Activated CD8-positive, alpha-beta memory T cell treated with anti-CD3 and anti-CD28 coated beads, Interleukin-2, amount 50 U/mL, for 4 hours (primary cell): ENCODE results near the gene LMCD1.

ENCODE experiments used
- DNase-seq: peaks from one replicate; pipeline ENCODE4 v3.0.0-alpha.2; 2020

The LMCD1 gene

DNA sequence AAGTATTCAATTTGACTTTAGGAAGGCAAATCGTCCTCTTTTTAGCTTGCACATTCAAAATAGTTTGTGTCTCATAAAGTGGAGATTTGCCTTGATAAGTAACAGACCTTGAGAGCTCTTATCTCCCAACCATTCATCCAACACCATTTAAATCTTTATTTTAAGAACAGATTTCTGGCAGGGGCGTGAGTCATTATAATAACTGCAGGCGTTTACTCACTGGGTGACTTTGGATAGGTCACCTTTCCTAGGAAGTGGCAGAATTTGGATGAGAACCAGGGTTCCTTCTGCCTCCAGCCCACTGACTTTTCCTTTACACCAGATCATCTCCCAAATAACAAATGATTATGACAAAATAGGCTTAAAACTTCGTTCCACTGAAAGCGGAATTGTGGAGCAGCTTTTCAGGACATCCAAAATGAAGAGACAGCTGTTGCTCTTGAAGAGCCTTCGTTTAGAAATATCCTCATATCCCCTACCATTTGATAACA lies 5.0 kb downstream of the LMCD1 start:
- DNase-seq: no peak

DNA sequence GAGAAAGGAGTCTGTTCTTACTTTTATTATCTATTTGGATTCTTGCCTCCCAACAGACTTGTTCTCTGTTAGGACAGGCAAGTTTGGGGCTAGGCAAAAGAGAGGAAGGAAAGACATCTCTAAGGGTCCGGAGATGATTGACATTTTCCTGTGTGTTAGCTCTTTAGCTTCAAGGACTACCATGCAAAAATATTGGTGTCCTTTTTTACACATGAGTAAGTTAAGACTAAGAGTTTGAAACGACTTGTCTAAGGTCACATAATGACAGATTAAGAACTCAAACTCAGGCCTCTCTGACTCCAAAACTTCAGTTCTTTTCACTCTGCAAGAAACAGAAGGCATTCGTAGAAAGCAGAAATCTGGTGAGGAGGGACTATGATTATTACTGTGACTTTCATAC lies 5.9 kb downstream of the LMCD1 start:
- no peak for DNase-seq

DNA sequence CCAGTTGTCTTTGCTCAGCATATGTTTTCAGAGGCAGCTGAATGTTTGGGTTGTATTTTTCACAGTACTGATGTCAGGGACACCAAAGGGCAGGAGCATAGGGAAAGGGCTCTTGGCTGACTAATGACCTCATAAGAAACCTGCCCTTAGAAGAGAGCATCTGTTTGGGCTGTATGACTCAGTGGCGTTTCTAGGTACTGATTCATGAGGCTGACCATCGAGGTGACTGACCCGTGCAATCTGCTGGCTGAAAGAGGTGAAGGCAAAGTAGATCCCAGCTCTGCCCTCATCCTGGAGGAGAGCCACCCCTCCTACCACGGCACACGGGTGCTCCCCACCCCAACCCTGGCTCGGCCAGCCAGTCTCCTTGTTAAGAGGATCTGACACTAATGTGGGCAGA lies 8.3 kb downstream of the LMCD1 start:
- DNase-seq: no peak

DNA sequence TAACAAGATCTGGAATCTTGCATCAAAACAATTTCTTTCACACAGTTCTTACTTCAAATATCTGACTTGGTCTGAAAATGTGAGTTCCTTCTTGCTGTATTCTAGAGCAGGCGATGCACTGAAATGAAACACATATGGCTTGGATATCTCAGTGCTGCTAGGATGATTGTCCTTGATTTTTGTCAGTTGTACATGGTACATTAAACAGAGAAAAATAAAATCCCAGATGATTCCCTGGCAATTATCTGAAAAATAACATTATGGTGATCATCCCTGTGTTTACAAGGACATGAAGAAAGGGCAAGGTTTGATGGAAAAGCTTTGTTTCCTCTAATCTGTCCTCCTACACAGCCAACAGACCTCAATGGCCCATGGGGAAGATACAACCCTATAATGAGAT lies 10.6 kb downstream of the LMCD1 start:
- DNase-seq: no peak

DNA sequence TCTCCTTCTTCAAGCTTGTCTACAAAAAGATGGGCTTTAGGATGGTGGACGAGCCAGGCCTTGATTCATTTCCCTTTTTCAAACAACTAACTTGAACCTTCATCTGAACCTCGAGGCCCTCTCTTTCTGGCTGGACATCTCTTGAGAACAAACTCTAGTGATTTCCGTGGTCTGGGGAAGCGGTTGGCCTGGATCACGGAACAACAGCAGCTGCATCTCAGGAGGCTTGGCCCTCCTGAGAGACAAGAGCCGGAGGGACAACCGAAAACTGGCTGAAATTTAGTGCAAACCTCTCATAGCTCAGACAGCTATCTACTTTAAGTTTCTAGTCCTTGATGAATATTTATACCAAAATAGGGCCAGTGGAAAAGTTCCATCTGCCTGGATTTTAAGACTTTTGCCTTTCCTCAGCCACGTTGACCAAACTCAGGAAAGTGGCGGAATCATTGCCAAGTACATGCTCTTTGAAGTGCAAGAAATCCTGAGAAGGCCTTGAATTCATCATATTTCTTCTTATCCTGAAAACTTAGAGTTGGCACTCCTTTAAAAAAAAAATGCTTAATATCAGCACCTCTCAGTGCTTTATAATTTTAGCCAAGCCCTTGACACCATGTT lies 14.5 kb downstream of the LMCD1 start:
- DNase-seq: no peak

DNA sequence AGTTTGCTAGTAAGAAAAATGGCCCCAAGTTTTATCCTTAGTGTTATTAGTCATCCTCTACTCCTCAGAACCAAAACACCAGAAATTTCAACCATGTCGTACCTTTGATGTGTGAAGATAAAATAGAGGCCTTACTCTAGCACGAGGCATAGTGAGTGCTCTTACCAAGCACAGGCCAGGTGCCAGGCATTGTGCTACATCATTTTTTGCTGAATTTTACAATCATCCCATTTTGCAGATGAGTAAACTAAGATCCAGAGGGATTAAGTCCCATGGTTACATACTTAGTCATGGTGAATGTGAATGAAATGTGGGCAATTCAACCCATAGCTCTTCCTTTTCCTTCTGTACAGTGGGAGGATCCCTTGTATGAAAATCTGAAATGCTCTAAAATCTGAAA lies 15.2 kb downstream of the LMCD1 start:
- DNase-seq: no peak

DNA sequence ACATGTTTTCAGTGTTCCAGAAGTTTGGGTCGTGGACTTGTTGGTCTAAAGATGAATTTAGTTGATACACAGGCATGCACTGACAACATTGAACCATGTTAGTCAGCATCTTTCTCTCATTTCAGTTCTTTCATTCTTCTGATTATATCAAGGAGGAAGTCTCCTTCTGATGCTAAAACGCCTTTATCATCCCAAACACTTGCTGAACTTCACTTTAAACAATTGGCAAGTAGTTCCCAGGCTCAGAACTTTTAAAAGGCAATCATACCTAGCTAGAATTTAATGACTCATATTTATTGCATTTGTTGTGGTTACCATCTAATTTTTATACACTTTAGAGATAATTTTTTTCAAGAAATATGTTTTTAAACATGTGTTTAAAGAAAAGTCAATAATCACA lies 15.9 kb downstream of the LMCD1 start:
- DNase-seq: no peak

DNA sequence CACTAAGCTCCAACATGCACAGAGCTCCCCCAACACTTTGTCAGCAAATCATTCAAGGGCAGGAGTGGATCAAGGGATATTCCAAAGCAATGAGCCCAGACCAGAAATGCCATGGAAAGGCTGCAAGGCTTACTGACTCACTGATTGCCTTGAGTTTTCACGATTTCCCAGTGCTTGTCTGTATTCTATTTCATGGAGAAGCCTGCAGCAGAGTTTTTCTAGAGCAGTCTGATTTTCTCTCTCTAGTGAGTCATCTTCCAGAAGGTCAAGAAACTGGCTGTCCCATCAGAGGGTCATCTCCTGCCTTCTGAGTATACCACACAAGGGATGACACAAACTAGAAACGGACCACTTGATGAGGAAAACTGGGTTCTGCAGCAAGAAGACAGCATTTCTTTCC lies 16.5 kb downstream of the LMCD1 start:
- no peak for DNase-seq

DNA sequence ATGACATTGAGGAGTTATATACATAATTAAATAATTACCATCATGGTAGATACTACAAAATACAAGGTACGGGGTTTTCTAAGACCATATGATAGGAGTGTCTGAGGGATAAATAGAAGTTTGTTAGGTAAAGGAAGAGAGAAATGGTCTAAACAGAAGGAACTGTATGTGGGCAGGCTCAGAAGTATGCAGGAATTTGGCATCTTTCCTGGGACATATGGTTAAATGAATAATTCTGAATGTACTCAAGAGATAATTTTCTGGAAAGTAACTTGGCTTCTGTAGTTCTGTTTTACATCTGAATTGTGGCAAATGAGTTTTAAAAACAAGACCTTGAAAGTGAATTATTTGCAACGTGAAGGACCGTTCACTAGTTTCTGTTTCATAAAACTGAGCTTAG lies 17.5 kb downstream of the LMCD1 start:
- no peak for DNase-seq

DNA sequence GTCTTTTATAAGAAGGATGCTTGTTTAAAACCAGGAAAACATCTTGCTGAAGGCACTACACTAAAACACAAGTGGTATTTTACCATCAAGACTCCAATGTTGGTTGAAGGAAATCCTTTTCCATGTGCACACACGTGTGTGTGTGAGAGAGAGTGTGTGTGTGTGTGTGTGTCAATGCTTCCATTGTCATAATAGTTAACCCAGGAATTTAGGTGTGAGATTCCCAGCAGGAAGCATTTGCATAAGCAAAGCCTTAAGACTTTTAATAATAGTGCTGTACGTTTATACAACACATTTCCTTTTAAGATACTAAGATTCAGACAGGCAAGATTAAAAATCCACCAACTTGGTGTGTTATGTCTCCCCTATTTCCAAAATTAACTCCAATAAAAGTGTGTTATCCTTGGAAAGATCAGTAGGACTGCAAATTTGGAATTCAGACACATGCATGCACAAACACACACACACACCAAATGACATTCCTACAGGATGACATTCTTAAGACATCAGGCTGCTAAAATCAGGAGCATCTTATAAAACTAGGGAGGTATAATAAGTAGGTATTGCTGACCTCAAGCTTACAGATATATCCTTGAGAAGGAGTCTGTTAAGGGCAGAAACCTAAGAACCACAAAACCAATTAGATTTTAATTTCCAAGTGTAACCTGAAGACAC lies 18.3 kb downstream of the LMCD1 start:
- DNase-seq: no peak

DNA sequence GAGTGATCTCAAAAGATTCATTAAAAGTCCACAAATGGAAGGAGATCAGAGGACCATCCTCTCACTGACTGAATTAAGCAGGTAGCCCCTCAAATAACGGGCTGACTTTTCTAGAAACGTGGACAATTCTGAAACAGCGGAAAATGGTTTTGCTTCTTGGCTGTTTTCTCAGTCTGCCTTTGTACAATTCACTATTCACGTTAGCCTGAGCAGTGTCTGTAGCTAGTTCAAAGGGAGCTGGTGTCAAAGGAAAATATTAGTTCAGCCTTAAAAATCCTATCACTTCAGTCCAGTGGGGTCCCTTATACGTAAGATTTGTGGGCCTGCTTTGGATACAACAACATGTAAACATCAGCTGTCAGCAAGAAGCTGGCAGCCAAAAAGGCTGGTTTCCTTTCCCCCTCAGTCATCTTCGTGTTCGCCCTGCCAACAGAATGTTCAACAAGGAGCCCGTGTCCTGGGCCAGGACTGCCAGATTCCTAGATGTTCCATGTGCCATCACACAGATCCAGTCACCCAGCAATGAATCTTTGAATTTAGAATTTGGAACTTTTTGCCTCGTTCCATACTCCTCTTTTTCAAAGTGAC lies 19.3 kb downstream of the LMCD1 start:
- DNase-seq: no peak

DNA sequence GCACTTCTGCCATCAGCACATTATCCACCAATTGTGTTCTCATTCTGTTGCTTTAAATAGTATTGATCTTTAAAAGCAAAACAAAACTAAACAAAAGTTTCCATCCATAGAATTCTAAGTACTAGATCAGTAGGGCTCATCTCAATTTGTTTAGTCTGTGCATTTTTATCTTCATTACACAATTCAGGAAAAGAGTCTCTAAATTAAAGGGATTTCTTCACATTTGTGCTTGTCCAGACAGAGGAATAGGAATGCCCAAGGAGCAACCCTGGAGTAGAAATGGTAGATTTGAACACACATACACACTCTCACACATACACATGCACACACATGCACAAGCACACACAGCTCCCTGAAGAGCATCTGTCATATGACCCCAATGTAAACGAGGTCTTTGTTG lies 21.4 kb downstream of the LMCD1 start:
- no peak for DNase-seq

DNA sequence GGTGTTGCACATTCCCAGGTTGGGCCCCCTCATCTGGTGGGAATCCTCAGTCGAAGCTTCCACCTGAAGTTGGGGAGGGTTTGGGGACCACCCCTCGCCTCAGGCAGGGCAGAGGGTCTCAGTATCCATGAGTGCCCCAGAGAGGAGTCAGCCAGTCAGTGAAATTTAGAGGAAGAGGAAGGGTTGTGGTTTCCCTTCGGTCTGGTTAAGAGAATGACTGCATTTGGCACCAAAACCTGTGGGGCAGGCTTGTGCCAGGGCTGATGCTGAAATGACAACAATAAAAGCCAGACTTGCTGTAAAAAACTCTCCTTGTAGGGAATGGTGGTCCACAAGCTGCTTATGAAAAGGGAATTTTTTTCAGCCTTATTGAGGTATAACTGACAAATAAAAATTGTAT lies 22.6 kb downstream of the LMCD1 start:
- DNase-seq: no peak

DNA sequence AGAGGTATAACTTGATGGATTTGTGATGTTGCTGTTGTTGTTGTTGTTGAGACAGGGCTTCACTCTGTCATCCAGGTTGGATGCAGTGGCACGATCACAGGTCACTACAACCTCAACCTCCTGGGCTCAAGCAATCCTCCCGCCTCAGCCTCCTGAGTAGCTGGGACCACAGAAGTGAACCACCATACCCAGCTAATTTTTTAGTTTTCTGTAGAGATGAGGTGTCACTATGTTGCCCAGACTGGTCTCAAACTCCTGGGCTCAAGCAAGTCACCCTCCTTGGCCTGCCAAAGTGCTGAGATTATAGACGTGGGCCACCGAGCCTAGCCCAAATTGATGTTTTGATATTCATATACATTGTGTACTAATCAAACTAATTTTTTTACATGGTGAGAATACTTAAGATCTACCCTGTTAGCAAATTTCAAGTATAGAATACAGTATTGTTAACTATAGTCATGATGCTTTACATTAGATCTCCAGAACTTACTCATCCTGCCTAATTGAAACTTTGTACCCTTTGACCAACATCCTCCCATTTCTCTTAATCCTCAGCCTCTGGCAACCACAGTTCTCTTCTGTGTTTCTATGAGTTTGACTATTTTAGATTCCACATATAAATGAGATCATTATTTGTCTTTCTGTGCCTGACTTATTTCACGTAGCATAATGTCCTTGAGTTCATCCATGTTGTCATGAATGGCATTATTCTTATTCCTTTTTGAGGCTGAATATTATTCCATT lies 23.2 kb downstream of the LMCD1 start:
- DNase-seq: no peak

DNA sequence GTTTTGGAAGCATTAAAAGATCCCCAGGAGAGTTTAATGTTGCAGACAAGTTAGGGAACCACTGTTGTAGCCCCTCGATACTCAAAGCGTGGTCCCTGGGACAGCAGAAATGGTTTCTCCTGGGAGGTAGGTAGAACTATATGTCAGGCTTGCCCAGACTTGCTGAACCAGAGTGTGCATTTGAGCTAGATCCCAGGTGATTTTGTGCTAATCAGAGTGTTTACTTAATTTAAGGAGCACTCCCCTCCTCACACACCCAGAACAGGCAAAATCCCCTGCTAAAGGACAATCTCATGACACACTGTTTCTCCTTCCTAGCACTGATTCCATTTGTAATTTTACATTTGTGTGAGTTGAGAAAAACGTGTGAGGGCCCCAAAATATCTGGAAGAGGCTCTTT lies 24.3 kb downstream of the LMCD1 start:
- no peak for DNase-seq

DNA sequence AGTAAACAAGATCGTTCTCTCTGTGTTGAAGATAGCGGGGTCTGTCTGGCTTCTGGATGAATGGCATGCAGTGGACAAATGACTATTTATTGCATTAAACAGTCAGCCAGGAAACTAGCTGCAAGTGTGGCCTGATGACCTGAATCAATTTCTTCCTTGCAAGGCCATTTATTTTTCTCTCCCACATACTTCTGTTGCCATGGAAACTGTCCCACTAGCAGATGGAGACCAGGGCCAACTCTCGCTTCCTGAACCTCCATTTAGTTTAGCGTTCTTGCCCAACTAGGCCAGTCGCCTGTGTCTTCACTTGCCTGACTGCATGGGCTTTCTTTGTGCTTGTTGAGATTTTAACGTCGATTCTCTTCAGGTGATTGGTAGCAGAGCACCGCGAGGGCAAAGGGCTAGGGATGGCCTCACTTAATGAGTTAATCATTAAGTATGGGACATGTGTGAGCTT lies 27.6 kb downstream of the LMCD1 start:
- no peak for DNase-seq

DNA sequence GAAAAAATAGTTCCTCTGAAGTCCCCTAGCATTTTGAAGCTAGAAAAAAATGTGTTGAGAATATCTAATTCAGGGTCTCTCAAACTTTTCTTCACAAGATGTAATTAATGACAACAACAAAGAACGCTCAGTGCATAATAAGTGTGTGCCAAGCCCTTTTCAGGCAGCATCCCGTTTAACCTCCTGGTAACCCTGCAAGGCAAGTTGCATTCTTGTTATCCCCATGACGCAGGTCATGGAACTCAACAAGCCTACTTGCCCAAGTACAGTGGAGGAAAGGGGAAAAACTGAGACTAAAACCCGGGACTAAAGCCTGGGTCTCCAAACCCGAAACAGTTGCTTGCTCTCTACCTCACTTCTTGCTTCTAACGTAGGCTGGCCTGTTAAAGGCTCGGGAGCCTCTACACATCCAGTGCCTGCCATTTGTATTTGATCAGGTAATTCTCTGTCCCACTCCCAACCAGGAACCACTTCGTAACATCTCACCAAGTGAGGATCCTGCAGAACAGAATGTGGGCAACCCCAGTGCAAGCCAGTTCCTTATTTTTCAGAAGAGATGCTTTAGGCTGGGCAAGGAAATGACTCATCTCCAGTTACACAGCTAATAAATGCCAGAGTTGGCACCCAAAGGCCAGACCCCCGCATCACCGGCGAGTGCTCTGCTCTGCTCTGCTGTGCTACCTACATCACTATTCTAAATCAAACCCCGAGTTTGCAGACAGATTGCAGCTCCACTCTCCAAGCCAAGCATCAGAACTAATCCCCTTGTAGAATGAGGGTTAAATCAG lies 28.3 kb downstream of the LMCD1 start:
- no peak for DNase-seq

DNA sequence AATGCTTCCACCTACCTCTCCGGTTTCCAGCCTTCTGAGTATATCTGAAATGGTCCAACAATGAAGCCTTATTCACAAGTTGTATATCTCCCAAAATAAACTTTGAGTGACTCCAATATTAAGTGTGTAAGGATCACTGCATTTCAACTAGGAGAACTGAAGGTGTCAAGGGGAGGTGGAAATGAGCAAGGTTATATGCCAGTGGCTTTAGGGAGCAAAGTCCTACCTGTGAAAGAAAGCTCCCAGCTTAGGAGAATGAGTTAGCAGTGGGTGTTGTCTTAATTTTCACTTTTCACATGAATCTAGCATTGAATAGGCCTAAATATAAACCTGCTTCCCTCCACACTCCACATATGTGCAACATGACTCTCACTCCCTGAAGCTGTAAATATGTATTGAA lies 29.0 kb downstream of the LMCD1 start:
- DNase-seq: no peak

DNA sequence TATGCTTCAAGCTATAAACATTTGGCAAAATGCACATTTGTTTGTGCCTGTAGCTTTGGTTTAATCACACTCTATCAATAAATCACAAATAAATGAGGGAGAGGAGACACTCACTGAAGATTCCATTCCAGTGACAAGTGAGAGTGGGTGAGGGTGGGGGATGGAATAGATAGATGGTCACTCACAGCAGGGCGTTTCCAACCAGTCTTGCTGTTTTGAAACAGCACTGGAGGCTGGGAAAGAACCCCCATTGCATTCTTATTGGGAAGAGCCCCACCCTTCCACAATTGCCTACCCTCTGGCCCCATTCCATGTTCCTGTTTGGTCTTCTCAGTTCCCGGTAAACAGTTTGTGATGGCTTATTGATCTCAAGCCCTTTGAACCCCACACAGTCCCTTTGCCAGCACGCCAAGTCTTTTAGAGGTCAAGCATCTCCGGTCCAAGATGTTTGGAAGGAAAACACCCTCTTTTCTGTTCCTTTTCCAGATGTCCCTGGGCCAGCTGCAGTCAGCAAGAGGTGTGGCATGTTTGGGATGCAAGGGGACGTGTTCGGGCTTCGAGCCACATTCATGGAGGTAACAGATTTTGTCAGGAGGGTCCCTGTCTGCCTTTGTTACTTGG lies 30.7 kb downstream of the LMCD1 start:
- no peak for DNase-seq

DNA sequence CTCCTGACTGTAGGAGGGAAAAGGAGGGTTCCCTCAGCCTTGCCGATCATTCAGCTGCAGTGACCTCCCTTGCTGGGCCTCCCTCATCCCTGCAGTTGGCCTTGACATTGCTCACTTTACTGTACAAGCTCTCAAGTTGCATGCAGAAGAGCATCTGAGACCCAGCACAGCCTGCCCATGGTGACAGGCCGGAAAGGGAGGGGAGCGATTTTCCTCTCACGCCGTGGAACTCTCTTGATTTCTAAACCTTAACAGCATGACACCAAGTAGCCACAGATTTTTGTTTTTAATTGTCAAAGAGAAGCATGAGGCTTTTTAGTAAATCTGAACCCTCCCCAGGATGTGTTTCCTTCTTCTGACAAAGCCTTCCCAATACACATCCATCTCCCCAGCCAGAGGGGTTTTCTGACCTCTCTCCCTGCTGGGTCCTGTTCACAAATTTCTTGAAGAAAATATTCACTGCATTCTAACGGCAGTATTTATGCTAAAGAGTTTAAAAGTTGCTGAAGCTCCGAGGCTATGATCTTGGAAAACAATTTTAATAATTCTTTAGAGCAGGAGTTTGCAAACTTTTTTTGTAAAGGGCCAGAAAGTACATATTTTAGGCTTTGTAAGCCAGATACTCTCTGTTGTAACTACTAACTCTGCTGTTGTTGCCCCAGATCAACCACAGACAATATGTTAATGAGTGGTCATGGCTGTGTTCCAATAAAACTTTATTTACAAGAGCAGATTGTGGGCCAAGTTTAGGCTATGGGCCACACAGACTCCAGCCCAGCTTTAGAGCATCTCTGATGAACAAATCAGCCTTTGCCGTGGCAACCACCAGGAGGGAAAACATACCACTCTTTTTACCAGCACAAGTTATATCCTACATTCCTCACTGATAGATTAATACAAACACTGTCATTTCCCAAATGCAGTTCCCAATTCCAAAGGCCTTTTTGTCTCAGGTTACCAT lies 34.8 kb downstream of the LMCD1 start:
- no peak for DNase-seq

DNA sequence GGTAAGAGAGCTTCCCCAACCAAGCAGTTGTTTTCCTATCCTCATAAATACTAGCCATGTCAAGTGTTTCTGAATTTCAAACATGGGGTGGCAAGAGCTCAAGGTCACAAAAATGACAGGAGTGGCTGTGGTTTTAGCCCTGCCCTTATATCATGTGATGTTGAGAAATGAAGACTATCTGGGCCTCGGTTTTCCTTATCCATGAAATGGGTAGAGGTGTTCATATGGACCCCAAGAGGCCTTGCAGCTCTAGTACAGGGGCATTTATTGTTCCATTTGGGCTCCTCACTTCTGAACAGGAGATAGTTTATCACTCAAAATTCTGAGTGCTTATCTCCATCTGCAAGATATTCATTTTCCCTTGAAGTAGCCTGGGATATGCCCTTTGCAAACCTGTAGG lies 35.8 kb downstream of the LMCD1 start:
- no peak for DNase-seq
